Lower lobe of right lung (tissue), 2 donors: Measurements from ENCODE around the gene FAM81A. TPM values are rescaled to one million over a fixed set of nuclear protein-coding genes. Genes with fewer than 3 reads are reported as not detected.
"Not testable (repeated sequence)": the region's sequence is repeated elsewhere in the genome, so short reads cannot be mapped to it uniquely, and the experiment has no call there.

Source experiments
- ATAC-seq, 2 donors: fragments of 200-7000 bp; cut with Tn5 transposase; one replicate each; pipeline ENCODE4 v1.9.1; 2020 to 2022; ENCODE audit warnings: mild to moderate bottlenecking in 2 of 2, moderate library complexity in 2 of 2
- DNase-seq: peaks from one replicate; pipeline ENCODE4 v3.0.0-alpha.2; 2020
- H3K27ac ChIP-seq: fragments of 200-600 bp; one replicate; pipeline ENCODE4 v1.8.0; 2022
- H3K27me3 ChIP-seq: fragments of 200-600 bp; one replicate; pipeline ENCODE4 v1.8.0; 2022; ENCODE audit warnings: low read depth
- H3K36me3 ChIP-seq: fragments of 200-600 bp; one replicate; pipeline ENCODE4 v1.8.0; 2022; ENCODE audit warnings: mild to moderate bottlenecking
- H3K4me1 ChIP-seq: fragments of 200-600 bp; one replicate; pipeline ENCODE4 v1.8.0; 2022
- H3K4me3 ChIP-seq: fragments of 200-600 bp; one replicate; pipeline ENCODE4 v1.8.0; 2022; ENCODE audit warnings: mild to moderate bottlenecking
- H3K9me3 ChIP-seq: fragments of 200-600 bp; one replicate; pipeline ENCODE4 v1.8.0; 2022
- CTCF ChIP-seq: fragments of 200-600 bp; IDR thresholded peaks from one replicate; pipeline ENCODE4 v1.8.0; 2022; ENCODE audit warnings: antibody characterized with exemption, mild to moderate bottlenecking
- intact Hi-C: fragments of 100-400 bp; cut with DNase I; formaldehyde crosslinking; loops from one replicate; pipeline ENCODE4 v1.11.0; 2022
- total RNA-seq: library from RNA; stranded (reverse); fragmentation: NEBNext Ultra II Directional; extraction: Animal tissue kit (Norgen Biotek cat#: 25700); gene quantifications from one replicate; pipeline ENCODE4 v1.2.1, GENCODE V29; 2021
- donor health status: DM: no; HTN: yes; CAD: no; lungs with severe emphysema.

FAM81A gene
- total RNA-seq, 1 donor from 2014 or later: 1.8 TPM

DNA sequence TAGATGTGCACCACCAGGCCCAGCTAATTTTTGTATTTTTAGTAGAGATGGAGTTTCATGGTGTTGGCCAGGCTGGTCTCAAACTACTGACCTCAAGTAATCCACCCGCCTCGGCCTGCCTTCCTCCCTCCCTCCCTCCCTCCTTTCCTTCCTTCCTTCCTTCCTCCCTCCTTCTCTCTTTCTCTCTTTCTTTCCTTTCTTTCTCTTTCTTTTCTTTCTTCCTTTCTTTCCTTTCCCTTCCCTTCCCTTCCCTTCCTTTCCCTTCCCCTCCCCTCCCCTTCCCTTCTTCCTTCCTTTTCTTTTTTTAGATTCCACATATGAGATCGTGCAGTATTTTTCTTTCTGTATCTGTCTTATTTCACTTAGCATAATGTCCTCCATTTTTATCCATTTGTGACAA, 81.3 kb downstream of the FAM81A start:
- no peak for ATAC-seq
- H3K27ac ChIP-seq: no peak overlapping the region
- no peaks in the 10 kb centered on the region for H3K4me1 ChIP-seq
- H3K4me3 ChIP-seq: no peak overlapping the region
- no peak for TF ChIP-seq CTCF
- no peaks in the 10 kb centered on the region for H3K9me3 ChIP-seq
- no peak for DNase-seq
- H3K36me3 ChIP-seq: no peaks in the 10 kb centered on the region
- H3K27me3 ChIP-seq: no peaks in the 10 kb centered on the region
- intact Hi-C loops: no loop called here

DNA sequence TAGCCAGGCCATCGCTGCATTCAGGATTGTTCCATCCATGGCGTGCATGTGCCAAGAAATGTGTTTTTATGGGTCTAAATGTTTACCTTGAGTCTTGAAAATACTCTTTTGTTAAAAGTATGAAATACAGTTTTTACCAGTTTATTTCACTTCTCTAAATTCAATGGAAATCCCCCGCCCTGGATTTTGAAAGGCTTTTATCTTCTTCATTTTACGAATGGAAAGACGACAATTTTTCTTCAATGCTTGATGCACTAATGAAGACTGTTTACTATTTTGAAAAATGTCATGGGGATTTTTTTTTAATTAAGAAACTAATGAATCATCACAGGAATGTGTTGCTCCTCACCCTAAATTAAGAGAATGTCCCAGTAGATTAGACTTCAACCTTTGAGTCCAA, 83.5 kb downstream of the FAM81A start:
- DNase-seq (no peak), ATAC-seq (no peak)
- H3K36me3 ChIP-seq: no peaks in the 10 kb centered on the region
- TF ChIP-seq CTCF: no peak
- H3K27ac ChIP-seq: no peak overlapping the region
- H3K4me3 ChIP-seq: no peak overlapping the region
- H3K9me3 ChIP-seq: no peaks in the 10 kb centered on the region
- H3K27me3 ChIP-seq: no peaks in the 10 kb centered on the region
- no peaks in the 10 kb centered on the region for H3K4me1 ChIP-seq
- intact Hi-C loops: no loop called here

DNA sequence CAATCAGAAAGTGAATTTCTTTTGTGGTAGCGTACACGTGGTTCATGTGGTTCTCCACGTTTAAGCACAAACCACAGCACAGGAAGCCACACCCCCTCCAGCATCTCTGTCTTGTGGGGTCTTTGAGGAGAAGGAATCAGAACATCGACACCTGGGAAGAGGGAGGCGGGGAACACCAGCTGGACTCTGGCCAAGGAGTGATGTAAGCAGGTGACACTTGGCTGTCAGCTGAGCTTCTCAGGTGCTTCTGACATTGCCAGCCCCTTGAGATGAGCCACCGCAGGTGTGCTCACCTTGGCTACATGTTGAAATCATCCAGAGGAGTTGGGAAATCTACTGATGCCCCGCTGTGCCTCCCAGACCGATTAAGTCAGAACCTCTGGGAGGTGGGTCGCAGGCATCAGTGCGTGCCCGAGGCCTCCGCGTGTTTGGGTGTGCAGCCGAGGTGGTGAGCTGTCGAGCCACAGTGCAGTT, 85.0 kb downstream of the FAM81A start:
- no peaks in the 10 kb centered on the region for H3K9me3 ChIP-seq
- DNase-seq (no peak), ATAC-seq (no peak)
- H3K27me3 ChIP-seq: no peaks in the 10 kb centered on the region
- intact Hi-C loops: no loop called here
- no peaks in the 10 kb centered on the region for H3K4me1 ChIP-seq
- no peaks in the 10 kb centered on the region for H3K36me3 ChIP-seq
- TF ChIP-seq CTCF: no peak
- H3K4me3 ChIP-seq: no peak overlapping the region
- no peak overlapping the region for H3K27ac ChIP-seq

DNA sequence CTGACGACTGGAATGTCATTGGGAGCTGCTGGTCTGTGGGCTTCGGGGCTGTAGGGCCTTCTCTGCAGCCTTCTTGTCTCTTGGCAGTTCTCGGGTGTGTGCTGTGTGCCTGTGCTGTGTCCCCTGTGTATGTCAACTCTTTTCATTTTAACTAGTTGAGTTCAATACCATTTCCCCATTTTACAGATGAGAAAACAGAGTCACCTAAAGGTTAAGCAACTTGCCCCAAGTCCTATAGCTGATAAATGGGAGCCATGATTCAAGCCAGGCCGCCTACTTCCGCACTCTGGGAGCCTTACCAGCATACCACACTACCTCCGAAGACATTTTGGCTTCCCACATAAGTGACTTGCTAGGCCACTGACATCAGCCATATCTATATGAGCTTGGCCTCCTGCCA, 85.7 kb downstream of the FAM81A start:
- ATAC-seq (peak in 1 of 2 donors; percentile 15), DNase-seq (no peak)
- intact Hi-C loops: no loop called here
- H3K9me3 ChIP-seq: no peaks in the 10 kb centered on the region
- no peaks in the 10 kb centered on the region for H3K4me1 ChIP-seq
- peak overlapping the region; percentile 11 for H3K27ac ChIP-seq
- no peaks in the 10 kb centered on the region for H3K27me3 ChIP-seq
- no peak for TF ChIP-seq CTCF
- H3K36me3 ChIP-seq: no peaks in the 10 kb centered on the region
- H3K4me3 ChIP-seq: no peak overlapping the region

GRCh38 chr15:59524331-59524731, 86.3 kb downstream of the FAM81A start:
- H3K4me3 ChIP-seq: no peak overlapping the region
- DNase-seq (peak; percentile 48), ATAC-seq (peak; percentile 63 to 67)
- H3K9me3 ChIP-seq: no peaks in the 10 kb centered on the region
- no peaks in the 10 kb centered on the region for H3K27me3 ChIP-seq
- intact Hi-C loops: no loop called here
- H3K36me3 ChIP-seq: no peaks in the 10 kb centered on the region
- TF ChIP-seq CTCF: no peak
- peak overlapping the region; percentile 11 for H3K27ac ChIP-seq
- no peaks in the 10 kb centered on the region for H3K4me1 ChIP-seq

DNA sequence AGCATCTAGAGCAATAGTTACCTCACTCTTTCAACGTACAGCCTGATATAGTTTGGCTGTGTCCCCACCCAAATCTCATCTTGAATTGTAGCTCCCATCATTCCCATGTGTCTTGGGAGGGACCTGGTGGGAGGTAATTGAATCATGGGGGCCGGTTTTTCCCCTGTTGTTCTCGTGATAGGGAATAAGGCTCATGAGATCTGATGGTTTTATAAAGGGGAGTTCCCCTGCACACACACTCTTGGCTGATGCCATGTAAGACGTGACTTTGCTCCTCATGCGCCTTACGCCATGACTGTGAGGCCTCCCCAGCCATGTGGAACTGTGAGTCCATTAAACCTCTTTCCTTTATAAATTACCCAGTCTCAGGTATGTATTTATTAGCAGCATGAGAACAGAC, 88.5 kb downstream of the FAM81A start:
- H3K27me3 ChIP-seq, intact Hi-C loops, DNase-seq, H3K36me3 ChIP-seq, H3K27ac ChIP-seq, H3K4me1 ChIP-seq, ATAC-seq, H3K9me3 ChIP-seq, H3K4me3 ChIP-seq: not testable (repeated sequence)
